Small intestine (tissue), 7 donors: ENCODE measurements around the gene WDR91. TPM values are rescaled to one million over a fixed set of nuclear protein-coding genes. Genes with fewer than 3 reads are reported as not detected.
A peak's percentile ranks its signal among the peaks of the same experiment; 100 is the strongest.

Experiments used
- DNase-seq, 2 donors: peaks; one replicate each; pipeline versions ENCODE4 v3.0.0 to v3.0.0-alpha.2; 2013
- FAIRE-seq: peaks from 2 replicates; lab custom pipeline; 2012; peaks lifted over from hg19 to GRCh38; lab: Jason Lieb, UNC
- H3K27ac ChIP-seq, 3 donors: one replicate each; pipeline ENCODE4 v1.5.1; 2013; ENCODE audit warnings: low read length in 2 of 3, mild to moderate bottlenecking in 2 of 3, control low read depth in 1 of 3, inconsistent platforms in 1 of 3, low read depth in 1 of 3, moderate library complexity in 1 of 3
- H3K27me3 ChIP-seq, 3 donors: one replicate each; pipeline ENCODE4 v1.6.1; 2013; ENCODE audit warnings: low read length in 3 of 3, inconsistent platforms in 1 of 3; ENCODE audit not compliant: control insufficient read depth in 3 of 3, insufficient read depth in 3 of 3
- H3K36me3 ChIP-seq, 3 donors: one replicate each; pipeline ENCODE4 v1.6.1; 2013; ENCODE audit warnings: low read length in 3 of 3, inconsistent platforms in 1 of 3, low read depth in 1 of 3, mild to moderate bottlenecking in 1 of 3, moderate library complexity in 1 of 3; ENCODE audit not compliant: control insufficient read depth in 3 of 3, insufficient read depth in 2 of 3
- H3K4me1 ChIP-seq, 3 donors: one replicate each; pipeline ENCODE4 v1.6.1; 2013; ENCODE audit warnings: low read length in 2 of 3, inconsistent platforms in 1 of 3, low read depth in 1 of 3, mild to moderate bottlenecking in 1 of 3, moderate library complexity in 1 of 3; ENCODE audit not compliant: control insufficient read depth in 3 of 3, insufficient read depth in 2 of 3
- H3K4me3 ChIP-seq, 3 donors: one replicate each; pipeline ENCODE4 v1.5.1; 2013; ENCODE audit warnings: low read length in 3 of 3, control low read depth in 1 of 3, inconsistent platforms in 1 of 3, low read depth in 1 of 3, mild to moderate bottlenecking in 1 of 3, moderate library complexity in 1 of 3
- H3K9me3 ChIP-seq, 2 donors: one replicate each; pipeline ENCODE4 v1.6.1; 2013; ENCODE audit warnings: low read depth in 1 of 2, low read length in 1 of 2; ENCODE audit not compliant: control insufficient read depth in 2 of 2, insufficient read depth in 1 of 2
- WGBS, 3 donors: extraction: QIAGEN DNeasy Blood & Tissue Kit; methylation state at CpG; one replicate each; pipeline ENCODE4 v1.1.7; 2013; 5-methylcytosine and 5-hydroxymethylcytosine counted together
- polyA plus RNA-seq, 4 donors: library from polyadenylated mRNA; stranded (reverse) in 3 of 4; unstranded in 1 of 4; fragments of 200-250 nt in 3 of 4; fragments of 120-200 nt in 1 of 4; gene quantifications; one replicate each; pipeline versions ENCODE4 v1.2.1 to v1.2.3, GENCODE V29; 2013
- donor health status: healthy with polysubstance abuse.
- donor health status: control.
- donor health status: control.
- donor health status: Bipolar disorder and iron deficiency.
- donor health status: healthy.

The WDR91 gene
- polyA plus RNA-seq, 4 donors, result 2.7 to 5.8 (median 4.5) TPM

DNA sequence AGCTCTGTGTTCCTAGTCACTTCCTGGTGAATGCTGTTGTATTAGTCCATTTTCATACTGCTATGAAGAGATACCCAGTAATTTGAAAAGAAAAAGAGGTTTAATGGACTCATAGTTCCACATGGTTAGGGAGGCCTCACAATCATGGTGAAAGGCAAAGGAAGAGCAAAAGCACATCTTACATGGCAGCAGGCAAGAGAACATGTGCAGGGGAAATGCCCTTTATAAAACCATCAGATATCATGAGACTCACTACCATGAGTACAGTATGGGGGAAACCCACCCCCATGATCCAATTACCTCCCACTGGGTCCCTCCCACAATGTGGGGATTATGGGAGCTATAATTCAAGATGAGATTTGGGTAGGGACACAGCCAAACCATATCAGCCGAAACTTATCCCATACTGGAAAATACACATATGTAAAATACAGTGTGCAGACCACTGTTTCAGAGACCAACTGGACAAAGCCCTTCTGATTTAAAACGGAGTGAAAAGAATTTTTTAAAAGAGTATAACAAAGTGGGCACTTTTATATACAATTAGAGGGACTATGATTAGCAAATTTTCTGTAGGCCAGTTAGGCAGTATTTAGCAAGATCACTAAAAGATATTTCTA is 48.8 kb downstream of the WDR91 start:
- peaks cover 6 to 53% (median 10%) of the 10 kb centered on the region in 3 donors for H3K36me3 ChIP-seq
- H3K4me3 ChIP-seq, result no peak overlapping the region
- peaks cover 4 to 12% (median 7%) of the 10 kb centered on the region in 3 donors for H3K4me1 ChIP-seq
- peaks cover 0 to 21% of the 10 kb centered on the region in 2 donors for H3K9me3 ChIP-seq
- FAIRE-seq (no peak), DNase-seq (no peak)
- H3K27me3 ChIP-seq, result no peaks in the 10 kb centered on the region
- 93 to 96% (median 95%) methylated on average over 2 of the region's 2 CpGs for WGBS, 3 donors
- H3K27ac ChIP-seq, result no peak overlapping the region

DNA sequence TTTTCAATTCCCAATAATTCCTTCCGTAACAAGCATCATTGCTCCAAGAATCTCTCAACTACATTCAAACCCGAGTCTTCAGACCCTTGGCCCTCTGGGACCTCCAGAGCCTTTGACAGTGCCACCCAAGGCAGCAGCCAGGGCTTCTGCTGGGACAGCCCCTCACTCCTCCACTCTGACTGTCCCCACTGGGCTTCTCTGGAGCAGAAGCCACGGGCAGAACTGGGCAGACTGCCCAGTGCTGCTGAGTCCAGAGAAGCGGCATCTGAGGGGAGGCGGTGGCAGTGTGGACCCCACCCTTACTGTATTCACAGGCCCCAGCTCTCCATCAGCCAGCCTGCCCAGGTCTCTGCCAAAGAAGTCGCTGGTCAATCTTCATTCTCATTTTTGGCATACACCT is 49.7 kb downstream of the WDR91 start:
- no peak overlapping the region for H3K4me3 ChIP-seq
- peak overlapping the region in 2 of 3 donors; percentile 2 to 38 for H3K27ac ChIP-seq
- H3K4me1 ChIP-seq, result peaks cover 4 to 12% (median 7%) of the 10 kb centered on the region in 3 donors
- no peak for FAIRE-seq
- H3K36me3 ChIP-seq, result peaks cover 3 to 49% (median 10%) of the 10 kb centered on the region in 3 donors
- 80 to 95% (median 95%) methylated on average over 6 of the region's 6 CpGs for WGBS, 3 donors
- H3K9me3 ChIP-seq, result peaks cover 0 to 28% of the 10 kb centered on the region in 2 donors
- no peaks in the 10 kb centered on the region for H3K27me3 ChIP-seq
- DNase-seq, result no peak

DNA sequence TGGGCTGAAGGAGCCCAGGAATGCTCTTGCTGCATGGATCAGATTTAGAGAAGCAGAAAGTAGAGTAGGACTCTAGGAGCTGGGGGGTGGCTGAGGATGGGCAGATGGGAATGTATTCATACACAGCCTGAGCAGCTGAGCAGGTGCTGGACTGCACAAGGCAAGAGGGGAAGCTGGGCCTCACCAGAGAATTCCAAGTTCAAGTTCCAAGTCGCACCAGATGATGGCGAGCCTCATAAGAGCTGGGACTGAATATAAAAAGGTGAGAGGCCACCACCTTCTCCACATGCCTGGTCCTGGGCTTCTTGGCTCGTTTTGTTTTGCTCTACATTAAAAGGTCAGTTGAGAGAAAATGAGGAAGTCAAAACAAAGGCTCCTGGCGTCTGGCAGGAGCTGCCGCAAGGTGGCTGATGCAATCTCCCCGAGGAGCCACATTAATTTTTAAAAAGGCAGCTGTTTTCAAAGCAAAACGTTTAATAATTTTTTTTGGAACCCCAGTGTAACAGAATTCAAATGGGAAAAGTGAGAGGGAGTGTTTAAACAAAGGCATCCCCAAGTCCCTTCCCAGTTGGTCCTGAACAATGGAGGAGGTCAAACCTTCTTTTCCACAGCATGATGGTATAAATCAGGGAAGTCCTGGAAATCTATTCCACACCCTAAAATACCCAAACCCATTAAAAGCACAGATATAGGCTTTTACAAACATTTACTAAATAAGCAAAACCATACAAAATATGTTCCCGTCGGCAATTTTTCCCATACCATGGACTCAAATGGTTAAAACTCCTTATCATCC is 50.3 kb downstream of the WDR91 start:
- DNase-seq (no peak), FAIRE-seq (no peak)
- H3K9me3 ChIP-seq, result peaks cover 0 to 31% of the 10 kb centered on the region in 2 donors
- H3K4me1 ChIP-seq, result peaks cover 4 to 12% (median 7%) of the 10 kb centered on the region in 3 donors
- WGBS, 3 donors, result 63 to 81% (median 76%) methylated on average over 9 of the region's 9 CpGs
- H3K4me3 ChIP-seq, result no peak overlapping the region
- peaks cover under 1 to 42% (median 8%) of the 10 kb centered on the region in 3 donors for H3K36me3 ChIP-seq
- peak overlapping the region in 2 of 3 donors; percentile 5 to 75 for H3K27ac ChIP-seq
- no peaks in the 10 kb centered on the region for H3K27me3 ChIP-seq

DNA sequence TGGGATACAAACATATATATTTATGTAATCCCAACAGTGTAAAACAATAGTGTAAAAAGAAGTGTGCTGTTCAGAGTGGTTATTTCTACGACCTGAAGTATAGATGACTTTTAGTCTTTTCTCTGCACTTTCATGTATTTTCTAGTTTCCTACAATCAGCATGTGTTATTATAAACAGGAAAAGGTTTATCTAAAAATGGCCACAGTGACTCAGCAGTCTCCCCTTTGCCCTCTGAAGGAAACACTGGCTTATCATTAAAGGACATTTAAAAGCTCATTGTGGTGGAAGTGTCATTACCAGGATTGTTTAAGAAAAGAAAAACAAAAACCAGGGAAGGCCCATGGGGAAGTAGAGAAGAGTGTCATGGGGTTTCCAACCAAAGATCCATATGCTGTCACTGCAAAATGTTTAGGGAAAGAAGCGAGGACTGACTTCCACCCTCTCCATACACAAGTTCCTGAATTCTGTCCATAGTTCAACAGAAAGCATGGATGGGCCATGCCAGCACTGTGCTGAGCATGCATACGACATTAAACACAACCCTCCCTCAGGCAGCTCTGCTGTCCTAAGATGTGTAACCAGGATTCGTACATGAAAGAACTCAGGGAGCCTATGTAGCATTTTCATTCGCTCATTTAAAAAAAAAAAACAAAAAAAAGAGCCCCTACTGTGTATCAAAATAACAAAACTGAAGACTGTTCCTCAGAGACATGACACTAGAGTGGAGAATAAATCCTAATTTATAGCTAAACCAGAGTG is 51.0 kb downstream of the WDR91 start:
- H3K27ac ChIP-seq, result peak overlapping the region; percentile 16 to 75 (median 50)
- DNase-seq (peak; percentile 29 to 59), FAIRE-seq (no peak)

DNA sequence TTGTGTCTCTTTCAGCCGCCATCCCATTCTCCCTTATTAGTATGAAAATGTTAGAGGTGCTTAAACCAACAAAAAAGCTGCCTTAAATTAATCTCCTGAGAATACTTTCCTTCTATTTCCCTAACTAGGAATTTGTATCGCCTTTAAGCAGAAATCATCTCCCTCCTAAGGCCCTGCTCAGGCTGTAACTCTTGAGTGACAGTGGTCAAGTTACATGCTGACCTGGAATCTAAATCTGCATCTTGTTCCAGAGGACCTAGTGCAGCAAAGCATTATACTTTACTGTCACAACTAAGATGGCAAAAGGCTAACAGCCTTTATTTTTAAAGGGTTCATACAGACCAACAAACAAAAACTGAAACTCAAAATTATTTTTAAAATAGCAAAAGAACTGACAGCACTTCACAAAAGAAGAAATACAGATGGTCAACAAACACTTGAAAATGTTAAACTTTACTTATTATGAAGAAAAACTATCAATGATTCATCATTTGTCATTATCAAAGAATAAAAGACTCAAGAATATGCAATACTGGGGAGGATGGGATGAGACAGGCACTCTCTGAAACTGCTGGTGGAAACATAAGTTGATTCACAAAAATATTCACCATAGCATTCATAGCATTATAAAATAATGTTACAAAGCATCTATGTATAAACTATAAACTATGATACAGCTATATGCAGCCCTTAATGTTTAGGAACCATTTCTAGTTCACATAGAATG is 51.8 kb downstream of the WDR91 start:
- 91 to 97% (median 97%) methylated on average over 2 of the region's 2 CpGs for WGBS, 3 donors
- no peak for DNase-seq

More for the DNA sequence above, 51.0 kb downstream of the WDR91 start:
- H3K4me3 ChIP-seq, result no peak overlapping the region
- peaks cover 0 to 36% (median 5%) of the 10 kb centered on the region in 3 donors for H3K36me3 ChIP-seq
- 61 to 71% (median 69%) methylated on average over 5 of the region's 5 CpGs for WGBS, 3 donors
- peaks cover 0 to 38% of the 10 kb centered on the region in 2 donors for H3K9me3 ChIP-seq
- H3K4me1 ChIP-seq, result peaks cover 4 to 12% (median 7%) of the 10 kb centered on the region in 3 donors
- H3K27me3 ChIP-seq, result no peaks in the 10 kb centered on the region

DNA sequence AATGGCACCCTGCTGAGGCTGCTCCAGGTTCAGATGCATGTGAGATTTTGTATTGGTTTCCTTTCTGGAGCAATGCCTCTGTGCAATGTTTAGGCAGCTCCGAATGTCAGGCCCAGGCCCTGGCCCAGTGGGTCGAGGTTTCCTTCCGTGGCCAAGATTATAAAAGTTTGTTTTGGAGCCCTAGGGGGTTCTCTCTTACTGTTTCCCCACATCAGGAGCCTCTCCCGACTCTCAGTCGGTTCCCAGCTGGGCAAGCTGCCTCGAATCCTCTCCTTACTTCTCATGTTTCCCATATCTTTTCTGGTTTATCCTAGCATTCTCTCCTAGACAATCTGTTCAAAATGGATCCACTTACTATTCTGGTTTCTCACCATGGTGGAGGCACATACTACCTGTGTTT is 52.5 kb downstream of the WDR91 start:
- FAIRE-seq (no peak), DNase-seq (no peak)
- H3K27me3 ChIP-seq, result no peaks in the 10 kb centered on the region
- peaks cover 0 to 38% of the 10 kb centered on the region in 2 donors for H3K9me3 ChIP-seq
- H3K27ac ChIP-seq, result peak overlapping the region in 2 of 3 donors; percentile 0 to 49
- H3K4me3 ChIP-seq, result no peak overlapping the region
- WGBS, 3 donors, result 86 to 92% (median 90%) methylated on average over 6 of the region's 6 CpGs
- peaks cover 0 to 24% (median 0%) of the 10 kb centered on the region in 3 donors for H3K36me3 ChIP-seq
- peaks cover 4 to 12% (median 7%) of the 10 kb centered on the region in 3 donors for H3K4me1 ChIP-seq

More for the DNA sequence above, 51.8 kb downstream of the WDR91 start:
- peaks cover 0 to 38% of the 10 kb centered on the region in 2 donors for H3K9me3 ChIP-seq
- peaks cover 4 to 12% (median 7%) of the 10 kb centered on the region in 3 donors for H3K4me1 ChIP-seq
- no peak overlapping the region for H3K4me3 ChIP-seq
- H3K27ac ChIP-seq, result peak overlapping the region in 2 of 3 donors; percentile 16 to 52
- no peak for FAIRE-seq
- H3K27me3 ChIP-seq, result no peaks in the 10 kb centered on the region
- H3K36me3 ChIP-seq, result peaks cover 0 to 29% (median 0%) of the 10 kb centered on the region in 3 donors

DNA sequence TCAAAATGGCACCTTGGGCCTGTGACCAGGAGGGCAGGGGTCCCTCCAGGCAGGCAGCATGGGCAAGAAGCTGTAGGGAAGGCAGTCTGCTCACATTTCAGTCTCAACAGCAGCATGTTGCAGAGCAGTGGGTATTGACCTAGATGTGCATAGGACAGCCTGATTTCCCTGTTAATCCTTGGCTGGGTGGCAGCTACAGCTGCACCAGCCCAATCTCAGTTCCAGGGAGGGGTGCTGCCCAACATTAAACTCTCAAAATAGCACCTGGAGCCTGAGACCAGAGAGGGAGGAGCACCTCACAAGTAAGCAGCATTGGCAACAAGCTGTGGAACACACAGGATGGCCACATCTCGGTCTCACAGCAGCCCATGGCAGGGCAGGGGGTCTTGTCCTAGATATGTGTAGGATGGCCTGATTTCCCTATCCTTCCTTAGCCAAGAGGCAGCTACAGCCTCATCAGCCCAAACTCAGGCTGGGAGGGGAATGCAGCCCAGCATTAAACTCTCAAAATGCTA is 53.1 kb downstream of the WDR91 start:
- 100% methylated on average over 1 of the region's 1 CpG for WGBS, 3 donors
- Histone ChIP-seq H3K4me1 (peaks cover 4 to 12% (median 7%) of the 10 kb centered on the region in 3 donors), H3K27me3 (no peaks in the 10 kb centered on the region), H3K36me3 (peaks cover 0 to 24% (median 0%) of the 10 kb centered on the region in 3 donors), H3K9me3 (peaks cover 0 to 38% of the 10 kb centered on the region in 2 donors), H3K27ac (peak overlapping the region in 1 of 3 donors; percentile 22), H3K4me3 (no peak overlapping the region)
- FAIRE-seq, result no peak
- DNase-seq, result no peak
